Astrocyte of the cerebellum (primary cell): Measurements from ENCODE around the gene NPHP4.

ENCODE experiments used
- DNase-seq: peaks from one replicate; pipeline ENCODE4 v3.0.0-alpha.2; 2011; ENCODE audit warnings: low read depth
- H3K4me3 ChIP-seq: 2 replicates; pipeline ENCODE4 v1.5.1; 2011; ENCODE audit warnings: mild to moderate bottlenecking, low read depth, low read length, moderate library complexity
- in situ Hi-C: cut with HindIII; loops from 2 replicates; pipeline ENCODE4 v1.10.0; 2017; ENCODE audit warnings: low sequenced_read_pairs
- TF ChIP-seq, protein P1 (sequence below): IDR thresholded peaks from 2 replicates; pipeline ENCODE4 v1.5.1; 2012; ENCODE audit warnings: low read length, low read depth, moderate library complexity, mild to moderate bottlenecking; ENCODE audit errors: missing control alignments

NPHP4 gene

DNA sequence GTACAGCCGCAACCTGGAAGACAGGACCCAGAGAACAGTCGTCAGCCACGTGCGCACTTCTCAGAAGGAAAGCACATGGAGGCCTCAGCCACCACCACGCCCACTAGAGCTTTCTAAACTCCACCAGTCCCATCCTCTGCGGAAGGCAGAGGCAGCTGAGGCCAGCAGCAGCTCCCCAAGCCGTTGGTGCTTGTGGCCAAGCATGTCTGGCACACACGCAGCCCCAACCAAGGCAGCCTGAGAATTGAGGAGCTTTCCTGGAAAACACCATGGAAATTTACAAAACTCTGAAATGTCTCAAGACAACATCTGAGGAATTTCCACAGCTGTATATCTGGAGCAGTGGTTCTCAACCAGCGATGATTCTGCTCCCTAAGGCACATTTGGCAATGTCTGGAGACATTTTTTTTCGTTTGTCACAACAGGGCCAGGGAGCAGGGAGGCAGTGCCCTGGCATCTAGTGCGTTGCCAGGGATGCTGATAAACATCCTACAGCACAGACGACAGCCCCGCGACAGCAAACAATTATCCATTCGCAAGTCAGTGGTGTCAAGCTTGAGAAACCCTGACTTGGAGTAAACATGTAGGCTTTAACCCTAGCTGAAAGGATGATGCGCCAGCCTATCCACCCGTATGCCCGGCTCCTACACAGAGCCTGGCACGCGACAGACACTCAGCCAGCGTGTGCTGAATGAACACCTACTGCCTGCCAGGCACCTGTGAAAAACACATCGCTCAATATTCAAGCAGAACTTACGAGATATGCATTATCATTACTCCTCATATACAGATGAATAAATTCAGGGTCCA is 24.7 kb downstream of the NPHP4 start:
- no peak for DNase-seq

DNA sequence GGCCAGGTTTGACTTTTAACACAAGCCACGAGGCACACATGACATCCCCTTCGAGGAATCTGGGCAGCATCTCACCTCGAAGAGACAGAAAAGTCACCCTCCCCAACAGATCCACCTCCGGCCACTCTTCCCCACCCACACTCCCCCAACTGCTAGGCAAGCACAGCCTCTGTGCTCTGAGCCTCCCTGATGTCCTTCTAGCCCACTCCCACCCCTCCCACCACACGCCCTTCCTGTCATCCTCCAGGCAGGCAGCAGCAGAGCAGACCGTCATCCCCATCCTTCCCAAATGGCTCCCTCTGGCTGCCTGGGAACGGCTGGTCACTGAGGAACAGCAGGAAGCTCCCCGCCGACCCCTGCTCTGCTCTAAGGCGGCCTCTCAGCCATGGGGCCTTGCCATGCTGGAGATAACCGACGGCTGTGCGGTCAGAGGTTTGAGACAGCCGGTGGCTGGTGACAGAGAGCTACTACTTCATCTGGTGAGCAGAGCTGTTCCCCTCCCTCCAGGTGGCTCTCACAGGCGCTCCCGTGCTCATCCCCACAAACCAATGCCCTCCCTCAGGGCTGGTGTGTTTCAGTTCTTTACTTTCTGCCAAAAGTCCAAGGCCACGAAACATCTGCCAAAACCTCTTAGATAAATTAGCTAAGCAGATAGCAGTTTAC is 25.6 kb downstream of the NPHP4 start:
- in situ Hi-C loops = no loop called here
- no peak overlapping the region for H3K4me3 ChIP-seq
- no peak for DNase-seq
- TF ChIP-seq, protein P1, sequence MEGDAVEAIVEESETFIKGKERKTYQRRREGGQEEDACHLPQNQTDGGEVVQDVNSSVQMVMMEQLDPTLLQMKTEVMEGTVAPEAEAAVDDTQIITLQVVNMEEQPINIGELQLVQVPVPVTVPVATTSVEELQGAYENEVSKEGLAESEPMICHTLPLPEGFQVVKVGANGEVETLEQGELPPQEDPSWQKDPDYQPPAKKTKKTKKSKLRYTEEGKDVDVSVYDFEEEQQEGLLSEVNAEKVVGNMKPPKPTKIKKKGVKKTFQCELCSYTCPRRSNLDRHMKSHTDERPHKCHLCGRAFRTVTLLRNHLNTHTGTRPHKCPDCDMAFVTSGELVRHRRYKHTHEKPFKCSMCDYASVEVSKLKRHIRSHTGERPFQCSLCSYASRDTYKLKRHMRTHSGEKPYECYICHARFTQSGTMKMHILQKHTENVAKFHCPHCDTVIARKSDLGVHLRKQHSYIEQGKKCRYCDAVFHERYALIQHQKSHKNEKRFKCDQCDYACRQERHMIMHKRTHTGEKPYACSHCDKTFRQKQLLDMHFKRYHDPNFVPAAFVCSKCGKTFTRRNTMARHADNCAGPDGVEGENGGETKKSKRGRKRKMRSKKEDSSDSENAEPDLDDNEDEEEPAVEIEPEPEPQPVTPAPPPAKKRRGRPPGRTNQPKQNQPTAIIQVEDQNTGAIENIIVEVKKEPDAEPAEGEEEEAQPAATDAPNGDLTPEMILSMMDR = no peak

More for the DNA sequence above, 24.7 kb downstream of the NPHP4 start:
- no peak overlapping the region for H3K4me3 ChIP-seq
- in situ Hi-C loops = no loop called here
- TF ChIP-seq, protein P1 = no peak

DNA sequence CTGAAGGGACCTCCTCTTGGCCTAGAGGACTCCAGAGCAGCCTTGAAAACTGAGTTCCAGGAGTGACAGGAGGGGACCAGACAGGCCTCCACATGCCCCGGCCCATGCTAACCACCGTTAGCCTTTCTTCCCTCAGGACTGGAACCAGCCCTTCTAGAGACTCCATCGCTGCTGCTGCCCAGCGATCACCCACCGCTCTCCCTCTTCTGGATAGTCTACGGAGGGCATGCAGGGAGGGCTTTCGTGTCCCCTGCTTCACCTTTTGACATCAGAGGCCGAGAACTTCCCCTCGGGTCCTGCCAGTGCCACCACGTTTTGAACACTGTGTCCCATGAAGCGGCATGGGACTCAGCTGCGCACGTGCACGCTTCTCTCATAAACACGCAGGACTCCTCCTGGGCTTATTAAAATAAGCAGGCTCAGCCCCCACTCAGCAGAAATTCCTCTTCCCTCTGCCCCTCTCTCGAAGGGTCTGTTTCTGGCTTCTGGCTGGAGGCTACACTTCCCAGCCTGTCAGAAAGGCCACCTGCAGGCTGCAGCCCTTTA is 26.6 kb downstream of the NPHP4 start:
- DNase-seq = no peak
- in situ Hi-C loops = no loop called here
- TF ChIP-seq, protein P1 = no peak
- H3K4me3 ChIP-seq = no peak overlapping the region

DNA sequence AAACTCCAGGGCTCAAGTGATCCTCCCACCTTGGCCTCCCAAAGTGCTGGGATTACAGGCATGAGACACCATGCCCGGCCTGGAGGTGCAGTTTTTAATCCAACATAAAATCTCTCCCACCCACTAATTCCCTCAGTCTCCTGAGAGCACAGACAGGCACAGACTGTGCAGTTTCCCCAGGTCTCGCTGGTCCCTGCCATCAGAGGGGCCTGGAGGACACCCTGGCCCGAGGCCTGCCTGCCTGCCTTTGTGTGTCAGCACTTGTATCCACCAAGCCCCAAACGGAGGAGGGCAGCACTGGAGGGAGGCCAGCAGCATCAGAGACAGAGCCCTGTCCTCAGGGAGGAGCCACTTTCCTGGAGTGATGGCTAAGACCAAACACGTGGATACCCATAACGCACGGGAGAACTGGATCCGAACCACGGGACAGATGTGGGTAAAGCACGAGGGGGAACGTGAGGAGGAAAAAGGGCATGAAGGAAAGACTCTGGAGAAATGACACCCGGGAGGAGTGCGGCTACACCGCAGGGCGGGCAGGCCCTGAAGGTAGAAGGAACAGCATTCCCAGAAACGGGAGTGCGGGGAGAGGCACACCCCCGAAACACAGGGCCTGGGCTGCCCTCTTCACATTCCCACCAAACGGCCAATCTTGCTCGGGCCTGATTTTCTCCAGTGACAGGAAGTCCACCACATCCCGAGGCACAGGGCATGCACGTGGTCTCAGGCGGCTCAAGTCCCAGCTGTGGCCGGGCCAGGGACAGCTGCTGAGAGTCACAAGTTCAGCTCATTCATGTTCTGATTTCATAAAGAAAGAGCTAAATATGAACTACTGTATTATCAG is 29.7 kb downstream of the NPHP4 start:
- in situ Hi-C loops = no loop called here
- no peak overlapping the region for H3K4me3 ChIP-seq
- DNase-seq = no peak
- TF ChIP-seq, protein P1 = no peak

DNA sequence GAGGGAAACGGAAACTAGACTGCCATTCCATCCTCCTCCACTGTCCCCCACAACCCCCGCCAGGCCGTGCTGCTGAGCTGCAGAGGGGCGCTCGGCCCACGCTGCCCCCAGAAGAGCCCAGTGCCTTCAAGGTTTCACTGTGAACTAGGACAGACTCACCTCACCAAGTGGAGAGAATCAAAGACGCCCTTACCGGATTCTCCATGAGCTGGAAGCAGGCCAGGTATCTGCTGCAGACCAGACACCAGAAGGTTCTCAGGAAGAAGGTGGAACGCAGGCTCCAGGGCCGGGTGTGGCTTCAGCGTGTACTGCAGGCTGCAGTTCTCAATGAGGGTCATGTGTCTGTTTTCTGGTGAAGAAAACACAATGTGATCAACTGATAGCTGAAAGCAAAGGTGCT is 30.6 kb downstream of the NPHP4 start:
- TF ChIP-seq, protein P1 = no peak
- in situ Hi-C loops = no loop called here
- DNase-seq = no peak
- H3K4me3 ChIP-seq = no peak overlapping the region

DNA sequence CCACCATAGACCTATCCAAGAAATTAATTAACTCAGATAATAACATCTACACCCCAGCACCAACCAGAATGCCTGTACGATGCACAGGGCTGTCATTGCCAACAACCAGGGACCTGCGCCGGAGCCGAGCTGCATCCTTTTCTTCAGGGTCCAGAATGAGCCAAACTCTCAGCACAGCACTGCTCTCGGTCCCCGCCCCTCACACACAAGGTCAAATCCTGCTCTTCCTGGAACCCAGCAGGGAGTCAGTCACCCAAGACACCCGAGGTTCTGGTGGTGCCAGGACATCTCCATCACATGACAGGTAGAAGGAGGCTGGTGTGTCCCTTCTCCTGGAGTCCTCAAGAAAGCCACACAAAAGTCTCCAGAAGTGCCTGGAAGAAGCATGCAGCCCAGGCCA is 31.9 kb downstream of the NPHP4 start:
- TF ChIP-seq, protein P1 = no peak

More for the DNA sequence above, 31.9 kb downstream of the NPHP4 start:
- in situ Hi-C loops = no loop called here
- DNase-seq = no peak
- H3K4me3 ChIP-seq = no peak overlapping the region
